Measurements from ENCODE around the gene ZBTB47.

Gene ZBTB47

DNA sequence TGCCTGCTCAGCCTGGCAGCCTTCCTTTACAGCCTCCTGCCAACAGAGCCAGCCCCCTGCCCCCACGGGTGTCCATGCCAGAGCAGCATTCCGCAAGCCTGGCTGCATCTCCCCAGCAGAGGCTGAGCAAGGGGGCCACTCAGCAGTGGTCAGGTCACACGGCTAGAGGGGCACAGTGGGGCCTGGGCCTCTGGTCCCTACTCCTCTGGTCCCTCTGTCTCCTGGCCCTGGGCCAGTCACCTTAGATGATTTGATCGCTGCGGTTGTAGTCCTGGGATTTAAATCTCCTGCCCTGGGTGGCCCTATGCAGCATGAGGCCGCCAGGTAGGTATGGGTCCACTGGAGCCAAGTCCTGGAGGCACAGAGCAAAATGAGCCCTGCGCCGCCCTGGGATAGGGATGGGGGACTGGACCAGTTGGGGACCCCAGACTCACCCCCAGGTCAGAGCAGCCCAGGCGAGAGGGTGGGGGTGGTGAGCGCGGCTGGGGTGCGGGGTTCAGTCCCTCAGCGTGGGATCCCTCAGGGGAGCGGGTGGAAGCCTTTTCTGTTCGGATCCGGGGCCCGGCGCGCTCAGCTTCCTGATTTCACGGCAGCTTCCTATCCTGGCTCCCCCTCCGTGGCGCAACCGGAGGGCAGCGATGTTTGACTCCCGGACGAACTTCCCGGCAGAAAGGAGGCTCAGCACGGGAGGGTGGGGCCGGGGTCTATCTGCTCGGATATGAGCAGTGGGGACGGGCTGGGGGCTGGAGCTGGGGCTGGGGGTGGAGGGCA lies at the start of gene ZBTB47:
Gene ZBTB47 (plus strand): TSS at position 138 of the 771 bp plus-strand sequence. CDS start 4,659 bp downstream, outside the sequence.
- FAIRE-seq, result no peak

DNA sequence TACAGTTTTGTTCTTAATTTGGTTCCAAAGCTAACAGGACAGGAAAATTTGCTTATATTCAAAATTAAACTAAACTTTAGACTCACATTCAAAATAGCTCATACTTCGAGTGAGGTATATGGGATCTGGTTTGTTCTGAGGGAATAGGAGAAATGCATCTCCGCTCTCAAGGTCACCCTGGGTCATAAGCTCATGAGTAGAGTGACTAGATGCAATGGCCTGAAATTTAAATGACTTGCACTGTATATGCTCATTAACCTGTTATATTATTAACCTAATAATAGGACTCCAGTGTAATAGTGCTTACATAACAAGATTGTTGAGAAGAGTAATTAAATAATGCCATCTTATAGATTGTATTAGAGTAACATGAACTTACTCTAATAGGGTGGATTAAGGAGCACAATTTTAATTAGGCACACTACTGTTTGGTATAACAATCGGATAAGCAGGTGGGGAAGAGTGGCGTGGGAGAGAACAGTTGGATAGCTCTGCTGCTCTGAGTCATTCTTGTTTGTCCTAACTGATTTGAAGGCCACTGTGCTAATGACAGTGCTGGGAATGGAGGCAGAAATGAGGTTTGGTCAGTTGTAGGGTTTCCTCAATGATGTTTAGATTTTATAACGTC lies 47.8 kb upstream of the ZBTB47 start:
- FAIRE-seq, result no peak

DNA sequence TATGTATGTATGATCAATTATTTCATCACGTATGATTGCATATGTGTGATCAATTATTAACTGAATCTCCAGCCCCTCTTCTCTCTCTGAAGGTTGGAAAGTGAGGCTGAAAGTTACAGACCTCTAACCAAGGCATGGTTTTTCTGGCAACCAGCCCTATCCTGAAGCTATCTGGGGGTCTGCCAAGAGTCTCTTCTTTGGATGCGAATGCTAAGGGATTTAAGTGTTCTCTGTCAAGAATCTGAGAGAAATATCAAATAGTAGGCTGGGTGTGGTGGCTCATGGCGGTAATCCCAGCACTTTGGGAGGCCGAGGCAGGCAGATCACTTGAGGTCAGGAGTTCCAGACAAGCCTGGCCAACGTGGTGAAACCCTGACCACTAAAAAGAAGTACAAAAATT lies 44.9 kb upstream of the ZBTB47 start:
- FAIRE-seq, result no peak

DNA sequence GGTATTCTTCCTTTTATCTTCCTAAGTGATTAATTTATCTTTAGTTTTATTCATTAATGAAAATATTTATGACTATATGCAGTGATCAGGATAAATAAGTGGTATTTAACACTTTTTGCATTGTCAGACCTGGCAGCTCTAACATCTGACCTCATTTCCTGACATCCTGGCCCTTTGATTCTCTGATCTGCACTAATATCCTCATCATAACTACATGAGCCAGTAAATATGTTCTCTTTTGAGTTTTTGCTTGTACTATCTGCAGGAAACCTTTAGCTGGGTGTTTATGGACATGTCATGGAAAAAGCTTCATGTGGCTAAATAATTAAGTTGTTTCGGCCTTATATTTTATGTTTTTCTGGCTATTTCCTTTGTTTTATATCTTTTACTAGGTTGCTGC lies 42.5 kb upstream of the ZBTB47 start:
- no peak for FAIRE-seq

- no peak for FAIRE-seq
Observed at GRCh38 chr3:42612217-42612616, 41.3 kb upstream of the ZBTB47 start.

DNA sequence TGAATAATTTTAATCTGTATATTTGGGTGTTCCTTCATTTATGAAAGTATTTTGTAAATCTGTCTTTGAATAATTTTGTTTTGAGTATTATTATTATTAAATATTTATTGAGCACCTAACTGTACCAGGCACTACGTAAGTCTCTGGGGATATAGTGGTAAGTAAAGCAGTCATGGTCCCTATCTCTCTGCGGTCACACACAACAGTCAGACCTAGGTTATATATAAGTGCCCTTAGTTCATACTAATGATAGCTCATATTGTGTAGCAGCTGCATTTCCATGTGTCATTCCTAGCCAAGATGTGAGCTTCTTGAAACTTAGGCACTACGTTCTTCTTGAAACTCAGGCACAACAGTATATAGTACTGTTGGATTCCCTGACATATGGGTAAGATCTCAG lies 40.6 kb upstream of the ZBTB47 start:
- FAIRE-seq, result no peak

- no peak for FAIRE-seq
Observed at GRCh38 chr3:42613462-42613861, 40.0 kb upstream of the ZBTB47 start.

- FAIRE-seq, result no peak
Observed at GRCh38 chr3:42631620-42632019, 21.9 kb upstream of the ZBTB47 start.

- FAIRE-seq, result no peak
Observed at GRCh38 chr3:42632146-42632545, 21.4 kb upstream of the ZBTB47 start.

GRCh38 chr3:42633544-42633943 lies 20.0 kb upstream of the ZBTB47 start:
- no peak for FAIRE-seq

DNA sequence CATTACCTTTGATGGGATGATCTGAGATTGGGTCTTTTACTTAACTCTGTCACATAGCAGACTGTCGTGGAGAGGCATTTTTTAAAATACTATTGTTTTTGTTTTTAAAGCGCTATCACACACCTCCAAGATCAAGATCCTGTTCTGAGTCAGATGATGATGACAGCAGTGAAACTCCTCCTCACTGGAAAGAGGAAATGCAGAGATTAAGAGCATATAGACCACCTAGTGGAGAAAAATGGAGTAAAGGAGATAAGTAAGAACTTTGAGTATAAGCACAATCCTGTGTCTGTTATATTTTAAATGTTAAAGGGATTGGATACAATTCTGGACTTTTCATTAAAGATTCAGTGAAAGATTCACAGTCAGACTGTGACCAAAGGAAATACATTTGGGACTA lies 18.4 kb upstream of the ZBTB47 start:
- FAIRE-seq, result no peak

DNA sequence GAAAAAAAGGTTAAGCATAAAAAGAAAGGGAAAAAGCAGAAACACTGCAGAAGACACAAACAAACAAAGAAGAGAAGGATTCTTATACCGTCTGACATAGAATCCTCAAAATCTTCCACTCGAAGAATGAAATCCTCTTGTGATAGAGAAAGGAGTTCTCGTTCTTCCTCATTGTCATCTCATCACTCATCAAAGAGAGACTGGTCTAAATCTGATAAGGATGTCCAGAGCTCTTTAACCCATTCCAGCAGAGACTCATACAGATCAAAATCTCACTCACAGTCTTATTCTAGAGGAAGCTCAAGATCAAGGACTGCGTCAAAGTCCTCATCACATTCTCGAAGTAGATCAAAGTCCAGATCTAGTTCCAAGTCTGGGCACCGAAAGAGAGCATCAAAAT lies 16.5 kb upstream of the ZBTB47 start:
- no peak for FAIRE-seq

GRCh38 chr3:42638339-42638842 lies 15.1 kb upstream of the ZBTB47 start:
- no peak for FAIRE-seq

- FAIRE-seq, result no peak
Observed at GRCh38 chr3:42639192-42639591, 14.3 kb upstream of the ZBTB47 start.

DNA sequence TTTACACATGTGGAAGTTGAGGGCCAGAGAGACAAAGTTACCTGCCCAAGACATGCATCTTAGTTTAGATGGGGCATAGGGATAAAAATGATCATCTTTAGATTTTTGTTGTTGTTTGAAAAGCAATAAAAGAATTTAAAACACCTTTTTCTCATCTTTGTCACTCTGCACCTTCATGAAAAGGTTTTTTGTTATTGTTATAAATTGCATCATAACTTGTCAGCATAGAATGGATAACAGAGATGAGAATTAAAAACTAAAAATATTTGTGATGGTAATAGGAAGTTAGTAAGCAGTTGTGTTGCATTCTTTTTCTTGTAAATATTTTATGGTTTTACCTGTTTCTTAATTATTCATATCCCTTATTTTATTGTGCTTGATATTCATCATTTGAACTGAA lies 13.4 kb upstream of the ZBTB47 start:
- FAIRE-seq, result no peak

DNA sequence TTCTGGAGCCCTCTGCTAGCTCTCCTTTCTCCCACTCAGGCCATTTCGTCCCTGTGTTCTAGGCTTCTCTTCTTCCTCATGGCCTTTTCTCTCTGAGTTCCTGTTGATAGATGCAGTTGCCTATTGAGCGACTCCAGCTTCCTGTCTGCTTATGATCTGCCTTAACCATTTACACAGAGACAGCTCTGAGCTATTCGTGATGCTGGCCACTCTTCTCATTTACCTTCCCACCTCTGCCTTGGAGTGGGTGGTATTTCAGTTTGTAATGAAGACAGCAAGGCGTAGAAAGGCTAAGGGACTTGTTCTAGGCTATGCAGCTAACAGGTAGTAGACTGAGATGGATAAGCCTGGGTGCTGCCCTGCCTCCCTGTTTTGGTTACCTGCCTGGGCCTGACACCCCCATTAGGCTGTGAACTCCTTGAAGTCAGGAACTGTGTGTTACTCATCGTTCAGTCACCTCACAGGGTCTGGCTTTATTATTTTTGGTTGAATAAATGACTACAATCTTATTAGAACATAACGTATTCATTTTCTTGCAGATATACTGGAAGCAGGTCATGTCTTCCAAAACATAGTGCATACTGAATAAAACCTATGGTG lies 12.6 kb upstream of the ZBTB47 start:
- FAIRE-seq, result no peak

DNA sequence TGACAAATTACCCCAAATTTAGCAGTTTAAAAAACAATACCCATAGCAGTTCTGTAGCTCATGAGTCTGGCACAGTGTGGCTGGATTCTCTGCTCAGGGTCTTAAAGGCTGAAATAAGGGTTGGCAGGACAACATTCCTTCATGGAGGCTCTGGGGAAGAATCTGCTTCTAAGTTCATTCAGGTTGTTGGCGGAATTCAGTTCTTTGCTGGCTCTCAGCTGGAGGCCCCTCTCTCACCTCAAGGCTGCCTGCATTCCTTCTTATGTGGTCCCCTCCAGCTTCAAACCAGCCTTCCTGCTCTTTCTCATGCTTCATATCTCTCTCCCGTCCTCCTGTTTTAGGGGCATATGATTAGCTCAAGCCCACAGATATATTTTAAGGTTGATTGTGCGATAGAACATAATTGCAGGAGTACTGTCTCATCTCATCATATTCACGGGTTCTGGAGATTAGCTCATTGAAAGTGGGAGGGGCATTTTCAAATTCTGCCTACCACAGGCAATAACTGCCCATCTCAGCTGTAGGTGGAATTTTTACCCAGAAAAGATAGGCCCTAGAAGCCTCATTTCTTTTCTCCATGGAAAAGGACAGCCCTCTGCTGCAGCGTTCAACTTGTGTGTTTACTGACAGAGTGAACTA lies 5.6 kb upstream of the ZBTB47 start:
- FAIRE-seq, result no peak

GRCh38 chr3:42649006-42649405 lies 4.5 kb upstream of the ZBTB47 start:
- FAIRE-seq, result no peak

DNA sequence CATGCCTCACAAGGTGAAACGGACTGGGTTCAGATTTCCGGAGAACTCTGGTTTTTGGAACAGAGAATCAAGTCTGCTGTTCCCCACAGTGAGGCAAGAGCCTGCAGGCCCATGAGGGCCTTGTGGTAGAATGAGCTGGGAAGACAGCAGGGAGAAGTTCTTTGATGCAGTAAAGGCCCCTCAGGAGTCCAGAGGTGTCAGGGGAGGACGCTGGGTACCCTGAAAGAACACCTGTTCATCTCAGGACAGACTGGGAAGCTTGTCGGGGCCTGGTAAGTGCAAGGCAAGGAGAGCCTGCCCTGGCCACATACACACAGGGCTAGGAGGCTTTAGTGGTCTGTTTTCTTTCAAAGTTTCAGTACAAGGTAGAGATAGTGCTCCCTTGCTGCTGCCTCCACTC lies 3.7 kb upstream of the ZBTB47 start:
- FAIRE-seq, result no peak

- FAIRE-seq, result no peak
Observed at GRCh38 chr3:42651248-42652091, 2.0 kb upstream of the ZBTB47 start.

GRCh38 chr3:42652251-42652610 lies 1.3 kb upstream of the ZBTB47 start:
- FAIRE-seq, result no peak

- FAIRE-seq, result no peak
Observed at GRCh38 chr3:42652611-42653302, 740 bp upstream of the ZBTB47 start.
